Astrocyte (in vitro differentiated cells and primary cell): ENCODE results near the gene RTTN.

ENCODE experiments used
- CTCF ChIP-seq: IDR thresholded peaks from 2 replicates; pipeline ENCODE4 v1.5.1; 2011; ENCODE audit warnings: low read depth, mild to moderate bottlenecking, inconsistent platforms, low read length, moderate library complexity; ENCODE audit not compliant: insufficient read depth
- EZH2 ChIP-seq: IDR thresholded peaks from 2 replicates; pipeline ENCODE4 v1.6.1; 2012; ENCODE audit warnings: mild to moderate bottlenecking, low read length, inconsistent platforms; ENCODE audit not compliant: insufficient read depth

GRCh38 chr18:69999656-70000055 lies 205.8 kb downstream of the RTTN start:
- TF ChIP-seq CTCF (no peak), EZH2 (no peak)
